Stomach (tissue), 4 donors: ENCODE measurements around the gene PMM2.

Experiments used
- CTCF ChIP-seq, 7 experiments: fragments of 450-650 bp in 4 of 7; fragments of 200-600 bp in 3 of 7; sonication (generic) in 3 of 7; IDR thresholded peaks; one replicate each; pipeline ENCODE4 v1.5.1; 2016 to 2019; ENCODE audit warnings: antibody characterized with exemption in 7 of 7, control low read depth in 2 of 7, mild to moderate bottlenecking in 1 of 7
- EP300 ChIP-seq: sonication (generic); formaldehyde crosslinking; IDR thresholded peaks from one replicate; pipeline ENCODE4 v1.6.1; 2017; ENCODE audit warnings: antibody characterized with exemption

- TF ChIP-seq CTCF (IDR thresholded peaks at IDR 0.05) (no peak), EP300 (no peak)
These were observed 8.8 kb downstream of the PMM2 start for GRCh38 chr16:8806272-8806983.
